PC-9 (cell line): Measurements from ENCODE around the gene CCDC63.

Source experiments
- CTCF ChIP-seq: fragments of 200-600 bp; sonication (generic); conservative IDR thresholded peaks from 2 replicates; pipeline ENCODE4 v1.6.1; 2017; ENCODE audit warnings: mixed run types, antibody characterized with exemption, mild to moderate bottlenecking, moderate library complexity
- EZH2 ChIP-seq: fragments of 200-600 bp; sonication (generic); IDR thresholded peaks from 2 replicates; pipeline ENCODE4 v1.8.0; 2017; ENCODE audit warnings: antibody characterized with exemption, low read depth

GRCh38 chr12:110841007-110841406 is 5.8 kb upstream of the CCDC63 start:
- no peak for TF ChIP-seq EZH2
- TF ChIP-seq CTCF = no peak
